ENCODE results near the gene LYG1.

DNA sequence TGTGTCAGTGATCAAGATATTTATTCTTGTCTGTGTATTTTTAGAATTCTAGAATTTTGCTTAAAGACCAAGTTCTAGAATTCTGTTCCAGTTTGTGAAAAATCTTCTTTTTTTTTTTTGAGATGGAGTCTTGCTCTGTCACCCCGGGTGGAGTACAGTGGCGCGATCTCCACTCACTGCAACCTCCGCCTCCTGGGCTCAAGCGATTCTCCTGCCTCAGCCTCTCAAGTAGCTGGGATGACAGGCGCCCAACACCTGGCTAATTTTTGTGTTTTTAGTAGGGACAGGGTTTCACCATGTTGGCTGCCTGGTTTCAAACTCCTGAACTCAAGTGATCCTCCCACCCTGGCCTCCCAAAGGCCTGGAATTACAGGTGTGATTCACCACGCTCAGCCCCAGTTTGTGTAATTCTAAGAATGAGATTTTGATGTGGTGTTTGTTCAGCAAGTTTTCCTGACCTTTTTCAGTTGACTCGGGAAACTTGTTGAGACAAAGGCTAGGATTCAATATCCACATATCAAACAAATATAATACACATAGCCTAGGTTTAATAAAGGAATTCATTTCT lies 39.8 kb upstream of the LYG1 start:
- TF ChIP-seq POLR2A (IDR thresholded peaks at IDR 0.05; ENCODE audit: low read depth) (no peak), EP300 (IDR thresholded peaks at IDR 0.05) (no peak), POLR2AphosphoS5 (IDR thresholded peaks at IDR 0.05) (no peak)
- TF ChIP-seq, protein P1, sequence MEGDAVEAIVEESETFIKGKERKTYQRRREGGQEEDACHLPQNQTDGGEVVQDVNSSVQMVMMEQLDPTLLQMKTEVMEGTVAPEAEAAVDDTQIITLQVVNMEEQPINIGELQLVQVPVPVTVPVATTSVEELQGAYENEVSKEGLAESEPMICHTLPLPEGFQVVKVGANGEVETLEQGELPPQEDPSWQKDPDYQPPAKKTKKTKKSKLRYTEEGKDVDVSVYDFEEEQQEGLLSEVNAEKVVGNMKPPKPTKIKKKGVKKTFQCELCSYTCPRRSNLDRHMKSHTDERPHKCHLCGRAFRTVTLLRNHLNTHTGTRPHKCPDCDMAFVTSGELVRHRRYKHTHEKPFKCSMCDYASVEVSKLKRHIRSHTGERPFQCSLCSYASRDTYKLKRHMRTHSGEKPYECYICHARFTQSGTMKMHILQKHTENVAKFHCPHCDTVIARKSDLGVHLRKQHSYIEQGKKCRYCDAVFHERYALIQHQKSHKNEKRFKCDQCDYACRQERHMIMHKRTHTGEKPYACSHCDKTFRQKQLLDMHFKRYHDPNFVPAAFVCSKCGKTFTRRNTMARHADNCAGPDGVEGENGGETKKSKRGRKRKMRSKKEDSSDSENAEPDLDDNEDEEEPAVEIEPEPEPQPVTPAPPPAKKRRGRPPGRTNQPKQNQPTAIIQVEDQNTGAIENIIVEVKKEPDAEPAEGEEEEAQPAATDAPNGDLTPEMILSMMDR (IDR thresholded peaks at IDR 0.05) = no peak

All from esophagus muscularis mucosa (tissue), 4 donors.